ENCODE measurements around the gene TTC12.

TTC12 gene

DNA sequence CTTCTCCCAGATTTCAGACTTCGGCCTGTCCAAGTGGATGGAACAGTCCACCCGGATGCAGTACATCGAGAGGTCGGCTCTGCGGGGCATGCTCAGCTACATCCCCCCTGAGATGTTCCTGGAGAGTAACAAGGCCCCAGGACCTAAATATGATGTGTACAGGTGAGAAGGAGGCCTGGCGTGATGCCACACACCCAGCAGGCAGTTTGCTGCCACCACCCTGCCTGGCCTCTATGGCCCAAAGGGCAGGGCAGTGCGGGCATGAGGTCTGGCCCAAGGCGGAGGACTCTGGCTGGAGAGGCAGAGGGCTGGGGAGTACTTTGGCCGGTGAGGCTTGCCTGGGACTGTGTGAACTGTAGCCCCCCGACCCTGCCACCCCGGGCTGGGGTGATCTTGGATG is 80.5 kb downstream of the TTC12 start:
- TF ChIP-seq CTCF (IDR thresholded peaks at IDR 0.05; ENCODE audit: insufficient read depth, low read length, poor library complexity, severe bottlenecking): no peak
- no peak for DNase-seq (ENCODE audit: extremely low read depth, insufficient read length)
- Histone ChIP-seq H3K36me3 (ENCODE audit: control insufficient read depth, insufficient read depth, low read length) (no peaks in the 10 kb centered on the region), H3K4me3 (replicated peaks; ENCODE audit: low read depth, low read length) (no peak overlapping the region), H3K27me3 (replicated peaks; ENCODE audit: control insufficient read depth, insufficient read depth, low read length) (peaks cover 1% of the 10 kb centered on the region; the same call in 1 of the 2 replicates)

- TF ChIP-seq CTCF (IDR thresholded peaks at IDR 0.05; ENCODE audit: insufficient read depth, low read length, poor library complexity, severe bottlenecking): no peak
- H3K36me3 ChIP-seq (ENCODE audit: control insufficient read depth, insufficient read depth, low read length): no peaks in the 10 kb centered on the region
- DNase-seq (ENCODE audit: extremely low read depth, insufficient read length): no peak
- no peak overlapping the region for H3K4me3 ChIP-seq (replicated peaks; ENCODE audit: low read depth, low read length)
- H3K27me3 ChIP-seq (replicated peaks; ENCODE audit: control insufficient read depth, insufficient read depth, low read length): peaks cover 1% of the 10 kb centered on the region; the same call in 1 of the 2 replicates
These were observed 81.5 kb downstream of the TTC12 start for GRCh38 chr11:113395782-113396336.

DNA sequence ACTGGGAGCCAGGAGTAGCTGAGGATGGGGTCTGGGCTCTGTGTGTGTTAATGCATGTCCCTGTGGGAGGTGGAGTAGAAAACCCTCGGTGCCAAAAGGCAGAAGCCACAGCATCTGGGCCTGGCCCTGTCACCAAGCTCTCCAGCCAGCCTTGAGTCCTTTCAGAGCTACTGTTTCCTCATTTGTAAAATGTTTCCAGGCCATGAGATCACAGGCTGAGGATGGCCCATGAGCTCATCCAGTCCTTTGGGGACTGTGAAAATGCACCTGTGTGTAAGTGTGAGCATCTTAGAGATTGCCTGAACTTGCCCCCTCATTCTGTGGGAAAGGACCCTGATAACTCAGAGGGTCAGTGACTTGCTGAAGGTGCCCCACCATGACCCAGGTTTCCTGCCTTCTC is 82.3 kb downstream of the TTC12 start:
- no peak for DNase-seq (ENCODE audit: extremely low read depth, insufficient read length)
- H3K4me3 ChIP-seq (replicated peaks; ENCODE audit: low read depth, low read length): no peak overlapping the region
- no peaks in the 10 kb centered on the region; the same call in 1 of the 2 replicates for H3K27me3 ChIP-seq (replicated peaks; ENCODE audit: control insufficient read depth, insufficient read depth, low read length)
- no peaks in the 10 kb centered on the region for H3K36me3 ChIP-seq (ENCODE audit: control insufficient read depth, insufficient read depth, low read length)
- TF ChIP-seq CTCF (IDR thresholded peaks at IDR 0.05; ENCODE audit: insufficient read depth, low read length, poor library complexity, severe bottlenecking): no peak

- H3K4me3 ChIP-seq (replicated peaks; ENCODE audit: low read depth, low read length): no peak overlapping the region
These were observed 82.8 kb downstream of the TTC12 start for GRCh38 chr11:113397212-113397611.

DNA sequence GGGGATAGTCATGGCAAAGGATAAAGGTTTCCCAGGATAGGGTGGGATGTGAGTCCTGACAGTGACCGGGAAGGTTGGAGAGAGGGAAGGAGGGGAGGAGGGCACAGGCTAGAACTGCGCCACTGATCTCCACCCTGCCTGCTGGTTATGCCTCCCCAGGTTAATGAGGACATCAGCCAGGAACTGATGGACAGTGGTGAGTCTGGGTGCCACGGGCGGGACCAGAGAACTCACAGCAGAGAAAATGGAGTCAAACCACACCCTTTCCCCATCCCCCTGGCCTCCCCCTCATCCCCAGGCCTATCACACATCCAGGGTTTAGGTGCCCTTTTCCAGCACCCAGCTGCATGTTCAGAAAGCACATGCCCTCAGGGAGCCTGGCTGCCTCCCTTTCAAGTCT is 83.4 kb downstream of the TTC12 start:
- DNase-seq (ENCODE audit: extremely low read depth, insufficient read length): no peak
- no peaks in the 10 kb centered on the region; the same call in none of the 2 replicates for H3K27me3 ChIP-seq (replicated peaks; ENCODE audit: control insufficient read depth, insufficient read depth, low read length)
- H3K4me3 ChIP-seq (replicated peaks; ENCODE audit: low read depth, low read length): no peak overlapping the region
- H3K36me3 ChIP-seq (ENCODE audit: control insufficient read depth, insufficient read depth, low read length): no peaks in the 10 kb centered on the region
- TF ChIP-seq CTCF (IDR thresholded peaks at IDR 0.05; ENCODE audit: insufficient read depth, low read length, poor library complexity, severe bottlenecking): no peak

More at GRCh38 chr11:113397212-113397611, 82.8 kb downstream of the TTC12 start:
- no peaks in the 10 kb centered on the region for H3K36me3 ChIP-seq (ENCODE audit: control insufficient read depth, insufficient read depth, low read length)
- H3K27me3 ChIP-seq (replicated peaks; ENCODE audit: control insufficient read depth, insufficient read depth, low read length): no peaks in the 10 kb centered on the region; the same call in 1 of the 2 replicates
- no peak for TF ChIP-seq CTCF (IDR thresholded peaks at IDR 0.05; ENCODE audit: insufficient read depth, low read length, poor library complexity, severe bottlenecking)
- no peak for DNase-seq (ENCODE audit: extremely low read depth, insufficient read length)
